ENCODE data around the gene COL28A1. TPM values are rescaled to one million over a fixed set of nuclear protein-coding genes. Genes with fewer than 3 reads are reported as not detected.
"Not testable (repeated sequence)": the region's sequence is repeated elsewhere in the genome, so short reads cannot be mapped to it uniquely, and the experiment has no call there.

The COL28A1 gene
- polyA plus RNA-seq, 12 donors, result 0.65 to 4.4 (median 1.5) TPM; not detected in 1

GRCh38 chr7:7519528-7519927, 16.1 kb downstream of the COL28A1 start:
- no peak for DNase-seq

DNA sequence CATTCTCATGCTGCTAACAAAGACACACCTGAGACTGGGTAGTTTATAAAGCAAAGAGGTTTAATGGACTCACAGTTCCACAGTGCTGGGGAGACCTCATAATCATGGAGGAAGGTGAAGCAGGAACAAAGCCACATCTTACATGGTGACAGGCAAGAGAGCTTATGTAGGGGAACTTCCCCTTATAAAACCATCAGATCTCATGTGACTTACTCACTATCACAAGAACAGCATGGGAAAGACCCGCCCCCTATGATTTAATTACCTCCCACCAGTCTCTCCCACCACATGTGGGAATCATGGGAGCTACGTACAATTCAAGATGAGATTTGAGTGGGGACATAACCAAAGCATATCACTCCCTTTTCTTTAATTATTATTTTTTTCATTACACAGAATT, 16.6 kb downstream of the COL28A1 start:
- DNase-seq, result no peak

GRCh38 chr7:7517754-7518153, 17.9 kb downstream of the COL28A1 start:
- DNase-seq, result no peak

GRCh38 chr7:7516662-7517061, 19.0 kb downstream of the COL28A1 start:
- no peak for DNase-seq

DNA sequence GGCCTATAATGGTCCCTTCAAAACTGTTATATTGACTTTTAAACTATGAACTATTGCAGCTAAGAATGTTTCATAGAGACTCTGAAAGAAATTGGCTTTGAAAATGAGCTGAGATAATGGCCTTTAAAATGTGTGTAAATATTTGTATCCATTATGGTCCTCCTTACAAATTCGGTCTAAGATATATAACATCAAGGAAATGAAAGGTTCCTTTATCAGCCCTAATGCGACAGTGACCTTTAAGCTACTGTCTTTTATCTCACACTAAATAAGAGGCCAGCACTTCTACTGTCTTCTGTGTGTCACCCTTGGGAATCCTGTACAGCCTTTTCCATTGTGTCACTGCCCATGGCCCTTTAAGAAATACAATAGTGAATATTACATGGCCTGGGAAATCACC, 19.5 kb downstream of the COL28A1 start:
- no peak for DNase-seq

DNA sequence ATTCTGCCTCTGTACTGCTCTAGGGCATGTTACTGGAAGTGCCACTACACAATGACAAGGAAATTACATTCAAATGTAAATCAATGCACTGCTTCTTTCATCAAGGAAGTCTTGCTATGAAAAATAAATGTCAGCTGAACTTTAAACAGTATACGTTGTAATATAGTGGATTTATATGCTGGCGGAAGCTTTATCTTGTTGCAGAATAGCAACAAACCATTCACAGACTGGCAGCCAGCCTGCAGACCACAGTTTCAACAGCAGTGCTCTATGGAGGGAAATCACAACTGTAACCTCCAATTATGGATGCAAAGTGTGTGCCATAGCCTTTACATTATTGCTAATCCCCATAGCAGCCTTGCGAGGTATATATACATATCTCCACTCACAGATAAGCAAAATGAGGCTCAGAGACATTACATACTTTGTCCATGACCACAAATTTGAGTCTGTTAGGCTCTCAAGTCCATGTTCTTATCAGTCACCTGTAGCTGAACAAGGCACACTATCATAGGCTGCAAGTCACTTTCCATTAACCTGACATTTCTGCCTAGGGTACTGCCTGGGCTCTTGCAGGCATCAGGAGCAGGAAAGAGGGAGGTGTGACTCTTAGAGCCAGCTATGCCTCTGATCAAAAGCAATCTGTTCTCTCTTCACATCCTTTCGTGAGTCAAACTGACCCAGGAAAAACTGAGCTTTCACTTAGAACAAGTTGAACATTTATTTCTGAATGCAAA, 22.6 kb downstream of the COL28A1 start:
- no peak for DNase-seq

DNA sequence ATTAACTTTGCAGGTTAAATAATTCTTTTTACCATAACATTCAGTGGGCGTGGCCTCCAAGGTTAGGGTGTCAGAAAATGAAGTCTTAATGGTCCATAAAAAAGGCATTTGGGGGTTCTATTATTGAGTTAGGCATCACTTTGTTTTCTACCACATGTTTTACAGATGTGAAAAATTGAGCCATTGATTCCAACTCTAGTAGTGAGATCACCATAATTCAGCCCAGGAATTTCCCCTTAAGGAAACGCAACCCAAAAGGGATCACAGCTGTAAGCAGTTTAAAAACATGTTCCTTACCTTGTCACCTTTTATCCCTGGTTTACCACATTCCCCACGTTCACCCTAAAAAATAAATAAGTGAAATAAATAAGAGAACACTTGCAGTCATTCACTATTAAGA, 24.9 kb downstream of the COL28A1 start:
- DNase-seq, result peak; percentile 50

- DNase-seq, result peak; percentile 51
Measured at GRCh38 chr7:7505915-7506314, 29.8 kb downstream of the COL28A1 start.

DNA sequence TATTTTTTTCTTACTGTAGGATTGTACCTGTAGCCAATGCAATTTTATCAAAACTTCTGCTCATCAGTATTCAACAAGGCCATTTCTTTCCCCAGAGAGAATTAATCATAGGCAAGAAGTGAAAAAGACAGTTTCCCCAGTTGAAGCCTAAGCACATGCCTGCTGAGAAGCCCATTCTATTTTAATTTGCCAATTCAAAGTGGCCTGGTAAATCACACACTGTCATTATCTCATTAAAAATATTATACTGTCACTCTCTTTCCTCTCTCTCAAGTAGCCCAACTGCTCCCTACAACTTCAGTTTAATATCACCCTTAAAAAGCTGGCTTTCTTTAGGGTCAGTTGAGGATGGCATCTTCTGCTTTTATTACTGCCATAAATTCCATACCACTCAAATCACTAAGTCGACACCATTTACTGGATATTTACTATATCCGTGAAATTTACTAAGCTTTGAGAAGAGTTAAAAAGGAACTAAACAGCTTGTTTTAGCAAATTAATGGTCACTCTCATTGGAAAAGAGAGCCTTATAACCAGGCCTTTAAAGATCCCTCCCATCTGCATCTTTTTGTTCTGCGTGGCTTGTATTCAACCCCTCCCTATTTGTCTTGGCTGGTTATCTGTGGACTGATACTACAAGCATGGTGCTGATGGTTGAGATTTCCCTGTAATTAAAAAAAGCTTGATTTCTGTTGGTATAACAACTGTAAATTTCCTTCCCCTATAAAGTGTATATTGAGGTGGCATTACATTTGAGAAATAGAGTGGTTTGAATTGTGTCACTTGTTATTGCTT, 30.6 kb downstream of the COL28A1 start:
- DNase-seq, result no peak

DNA sequence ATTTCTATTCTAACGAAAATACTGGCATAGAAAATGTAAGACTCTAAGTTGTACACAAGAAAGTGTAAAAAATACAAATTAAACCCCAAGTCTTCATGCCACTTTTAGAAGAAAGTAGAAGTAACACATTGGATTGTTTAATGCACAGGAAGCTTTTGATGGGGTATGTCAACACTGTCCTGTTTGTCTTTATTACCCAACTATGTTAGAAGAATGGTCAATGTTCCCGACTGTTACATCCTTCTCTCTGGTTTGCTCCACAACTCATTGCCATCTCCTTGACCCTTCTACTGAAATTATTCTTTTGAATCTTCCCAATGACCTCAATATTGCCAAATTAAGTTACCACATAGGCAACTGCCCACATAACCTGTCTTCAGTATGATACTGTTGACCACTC, 35.8 kb downstream of the COL28A1 start:
- no peak for DNase-seq

DNA sequence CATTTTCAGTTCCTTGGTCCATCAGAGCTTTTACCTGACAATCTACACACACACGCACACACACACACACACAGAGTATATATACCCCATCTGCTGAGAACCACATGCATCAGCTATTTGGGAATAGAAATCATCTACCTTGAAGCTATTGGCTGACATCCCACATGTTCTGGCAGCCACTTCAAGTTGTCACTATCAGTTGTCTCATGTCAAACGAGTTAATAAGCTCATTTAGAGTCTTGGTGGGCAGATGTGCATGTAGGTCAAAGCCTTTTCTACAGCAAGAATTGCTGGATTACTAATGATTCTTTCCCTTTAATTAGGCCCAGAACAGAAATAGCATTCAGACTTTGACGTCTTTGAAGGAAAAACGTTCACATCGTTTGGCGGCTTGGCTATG, 36.8 kb downstream of the COL28A1 start:
- no peak for DNase-seq

GRCh38 chr7:7496311-7496710, 39.4 kb downstream of the COL28A1 start:
- no peak for DNase-seq

DNA sequence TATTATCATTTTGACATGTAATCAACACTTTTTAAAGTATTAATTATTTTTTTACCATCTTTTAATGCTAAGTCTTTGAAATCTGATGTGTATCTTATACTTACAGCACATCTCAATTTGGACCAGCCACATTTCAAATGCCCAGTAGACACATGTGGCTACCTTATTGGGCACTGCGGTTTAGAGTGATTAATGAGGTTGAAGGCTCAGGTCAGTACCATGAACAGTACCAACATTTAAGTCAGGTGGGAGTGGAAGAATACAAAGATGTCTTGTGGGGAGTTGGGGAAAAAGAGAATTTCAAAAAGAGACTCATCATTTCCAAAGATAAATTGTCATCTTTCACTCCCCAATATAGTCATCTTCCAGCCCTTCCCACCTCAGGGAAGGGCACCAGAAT, 40.5 kb downstream of the COL28A1 start:
- no peak for DNase-seq

DNA sequence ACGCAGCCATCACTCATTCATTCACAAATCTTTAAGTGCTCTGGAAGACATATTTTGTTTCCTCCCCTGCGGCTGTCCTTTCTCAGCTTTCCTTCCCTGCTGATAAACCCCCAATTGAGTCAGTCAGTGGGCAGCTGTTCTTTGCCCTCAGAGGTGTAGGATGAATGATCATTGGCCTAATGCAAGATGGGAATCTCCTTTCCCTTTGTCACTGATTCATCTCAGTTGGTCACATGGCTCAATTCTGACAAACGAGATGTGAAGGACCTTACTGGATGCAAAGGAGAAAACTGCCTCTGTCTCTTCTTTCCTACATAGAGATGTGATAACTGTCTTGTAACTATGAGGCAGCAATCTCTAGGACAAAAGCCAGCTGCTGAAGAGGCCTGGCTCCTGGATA, 44.6 kb downstream of the COL28A1 start:
- DNase-seq, result no peak

GRCh38 chr7:7490003-7490402, 45.7 kb downstream of the COL28A1 start:
- DNase-seq, result no peak

- no peak for DNase-seq
Measured at GRCh38 chr7:7489546-7489945, 46.1 kb downstream of the COL28A1 start.

- DNase-seq, result no peak
Measured at GRCh38 chr7:7486362-7486761, 49.3 kb downstream of the COL28A1 start.

DNA sequence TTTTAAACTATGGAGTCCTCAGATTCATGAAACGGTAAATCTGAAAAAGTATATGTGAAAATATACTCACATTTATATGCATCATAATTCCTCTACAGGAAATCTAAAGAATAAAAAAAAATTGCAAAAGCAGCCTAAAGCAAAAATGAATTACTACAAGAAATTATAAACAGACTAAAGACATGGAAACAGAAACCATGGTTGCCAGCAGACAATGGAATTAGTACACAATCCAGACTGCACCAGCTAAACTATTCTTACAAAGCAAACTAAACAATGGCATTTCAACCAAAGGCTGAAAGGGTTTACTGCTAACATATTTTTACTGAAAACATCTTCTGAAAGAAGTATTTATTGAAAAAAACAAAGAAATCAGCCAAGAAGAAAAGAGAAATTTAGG, 51.6 kb downstream of the COL28A1 start:
- DNase-seq, result no peak

DNA sequence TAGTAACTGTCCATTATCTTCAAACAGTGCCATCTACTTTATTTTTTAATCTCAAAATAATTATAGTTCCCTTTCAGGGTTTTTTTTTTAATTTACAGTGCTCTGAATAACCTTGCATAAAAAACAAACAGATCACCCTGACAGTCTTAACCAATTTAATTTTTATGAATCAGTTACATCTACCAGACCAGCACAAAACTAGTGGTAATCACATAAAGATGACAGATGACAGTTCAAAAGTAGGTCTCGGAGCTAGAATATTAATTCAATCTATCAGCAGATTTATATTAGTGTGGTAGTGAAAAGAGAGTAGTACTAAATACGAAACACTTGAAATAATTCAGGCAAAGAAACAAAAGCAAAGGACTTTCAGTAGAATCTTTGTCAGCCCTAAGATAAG, 53.9 kb downstream of the COL28A1 start:
- DNase-seq, result no peak

DNA sequence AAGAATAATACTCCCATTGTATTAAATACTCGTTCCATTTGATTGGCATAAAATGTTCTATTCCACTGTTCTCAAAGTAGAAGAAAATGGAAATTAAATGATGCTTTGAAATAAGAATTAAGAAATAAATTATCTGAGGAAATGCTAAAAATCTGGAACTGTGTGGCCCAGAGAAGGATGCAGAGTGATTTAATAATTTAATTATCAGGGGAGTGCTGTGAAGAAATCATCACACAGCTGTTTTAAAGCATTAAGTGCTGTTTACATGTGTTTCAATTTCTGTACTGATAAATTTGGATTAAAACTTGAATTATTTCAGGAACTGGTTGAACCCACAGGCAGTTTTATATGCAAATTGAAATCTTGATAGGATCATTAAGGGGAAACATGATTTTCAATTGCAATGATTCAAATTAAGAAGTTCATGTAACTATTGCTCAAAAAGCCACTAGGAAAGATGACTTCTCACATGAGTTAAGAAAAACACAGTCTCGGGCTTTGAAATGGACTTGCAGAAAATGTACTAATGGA, 56.3 kb downstream of the COL28A1 start:
- no peak for DNase-seq

GRCh38 chr7:7478569-7478968, 57.1 kb downstream of the COL28A1 start:
- DNase-seq, result no peak

GRCh38 chr7:7477641-7478040, 58.0 kb downstream of the COL28A1 start:
- DNase-seq, result not testable (repeated sequence)

- DNase-seq, result no peak
Measured at GRCh38 chr7:7476381-7476780, 59.3 kb downstream of the COL28A1 start.
